HepG2 (cell line): ENCODE data around the gene JSRP1. TPM values are rescaled to one million over a fixed set of nuclear protein-coding genes. Genes with fewer than 3 reads are reported as not detected.

ENCODE experiments used
- BRD4 ChIP-seq: sonication (generic); formaldehyde crosslinking; IDR thresholded peaks from 2 replicates; pipeline ENCODE4 v1.4.0; 2020; ENCODE audit warnings: missing genetic modification reagents
- FOSL1 ChIP-seq: sonication (generic); formaldehyde crosslinking; IDR thresholded peaks from 2 replicates; pipeline ENCODE4 v1.9.0; 2021; ENCODE audit warnings: missing genetic modification reagents, borderline replicate concordance
- KAT2B ChIP-seq: fragments of 150-350 bp; IDR thresholded peaks from 2 replicates; pipeline ENCODE4 v1.6.1; 2014; ENCODE audit warnings: low read depth, low read length, borderline replicate concordance
- KLF11 ChIP-seq: IDR thresholded peaks from 2 replicates; pipeline ENCODE4 v1.6.1; 2016; ENCODE audit warnings: missing compliant biosample characterization
- NFIB ChIP-seq: sonication (generic); formaldehyde crosslinking; IDR thresholded peaks from 2 replicates; pipeline ENCODE4 v1.9.0; 2021; ENCODE audit warnings: missing genetic modification reagents, mild to moderate bottlenecking, borderline replicate concordance
- POLR2AphosphoS2 ChIP-seq: IDR thresholded peaks from 2 replicates; pipeline ENCODE4 v1.6.1; 2011; ENCODE audit warnings: low read depth, low read length, improper control_type of control experiment
- SETDB1 ChIP-seq: sonication (generic); formaldehyde crosslinking; IDR thresholded peaks from 2 replicates; pipeline ENCODE4 v1.5.1; 2020; ENCODE audit warnings: missing genetic modification reagents, mild to moderate bottlenecking, borderline replicate concordance
- ZNF326 ChIP-seq: sonication (generic); formaldehyde crosslinking; IDR thresholded peaks from 2 replicates; pipeline ENCODE4 v1.4.0; 2020; ENCODE audit warnings: missing genetic modification reagents, borderline replicate concordance
- ZNF558 ChIP-seq: sonication (generic); formaldehyde crosslinking; IDR thresholded peaks from 2 replicates; pipeline ENCODE4 v1.9.0; 2022; ENCODE audit warnings: mild to moderate bottlenecking, missing genetic modification reagents, borderline replicate concordance
- ZNF570 ChIP-seq: sonication (generic); formaldehyde crosslinking; IDR thresholded peaks from 2 replicates; pipeline ENCODE4 v1.4.0; 2020; ENCODE audit warnings: mild to moderate bottlenecking, missing genetic modification reagents, borderline replicate concordance
- ZNF615 ChIP-seq: sonication (generic); formaldehyde crosslinking; IDR thresholded peaks from 2 replicates; pipeline ENCODE4 v1.5.0; 2020; ENCODE audit warnings: mild to moderate bottlenecking, missing genetic modification reagents, borderline replicate concordance
- ZNF709 ChIP-seq: sonication (generic); formaldehyde crosslinking; IDR thresholded peaks from 2 replicates; pipeline ENCODE4 v1.5.0; 2020; ENCODE audit warnings: mild to moderate bottlenecking, missing genetic modification reagents
- ZNF761 ChIP-seq: sonication (generic); formaldehyde crosslinking; conservative IDR thresholded peaks from 2 replicates; pipeline ENCODE4 v1.4.0; 2020; ENCODE audit warnings: mild to moderate bottlenecking, missing genetic modification reagents
- polyA plus RNA-seq, 8 experiments: library from polyadenylated mRNA; depleted of rRNA in 3 of 8; stranded (reverse) in 7 of 8; unstranded in 1 of 8; fragments of >200 nt; fragmentation: Illumina TruSeq in 4 of 8; extraction: Trizol in 4 of 8; gene quantifications; 2 replicates each; pipeline versions ENCODE4 v1.2.1 to v1.2.3, GENCODE V29; 2011 to 2016; ENCODE audit warnings: low read depth in 4 of 8, missing spikeins in 1 of 8, mixed read lengths in 1 of 8; ENCODE audit not compliant: insufficient read depth in 1 of 8
- total RNA-seq, 5 experiments: library from RNA; depleted of rRNA; stranded (reverse); fragments of >200 nt; fragmentation: Illumina TruSeq; extraction: Trizol; gene quantifications; 2 replicates each; pipeline ENCODE4 v1.2.3, GENCODE V29; 2016; ENCODE audit warnings: low read depth in 1 of 5
- TF ChIP-seq, protein P1 (sequence below): sonication (generic); formaldehyde crosslinking; IDR thresholded peaks from 2 replicates; pipeline ENCODE4 v1.4.0; 2020; ENCODE audit warnings: missing genetic modification reagents, borderline replicate concordance
- TF ChIP-seq, protein P2 (sequence below): sonication (generic); formaldehyde crosslinking; IDR thresholded peaks from 2 replicates; pipeline ENCODE4 v1.4.0; 2020; ENCODE audit warnings: missing genetic modification reagents, borderline replicate concordance
- TF ChIP-seq, protein P3 (sequence below): sonication (generic); formaldehyde crosslinking; IDR thresholded peaks from 2 replicates; pipeline ENCODE4 v1.4.0; 2020; ENCODE audit warnings: missing genetic modification reagents
- TF ChIP-seq, protein P4 (sequence below): sonication (generic); formaldehyde crosslinking; IDR thresholded peaks from 2 replicates; pipeline ENCODE4 v1.4.0; 2020; ENCODE audit warnings: missing genetic modification reagents
- TF ChIP-seq, protein P5 (sequence below): IDR thresholded peaks from 2 replicates; pipeline ENCODE4 v1.6.1; 2016

Gene JSRP1
- total and polyA plus RNA-seq, 2 of the 13 experiments (the other 11 are each of a cell fraction or from before 2014, with no cell fraction given): 0.16 to 0.38 TPM

DNA sequence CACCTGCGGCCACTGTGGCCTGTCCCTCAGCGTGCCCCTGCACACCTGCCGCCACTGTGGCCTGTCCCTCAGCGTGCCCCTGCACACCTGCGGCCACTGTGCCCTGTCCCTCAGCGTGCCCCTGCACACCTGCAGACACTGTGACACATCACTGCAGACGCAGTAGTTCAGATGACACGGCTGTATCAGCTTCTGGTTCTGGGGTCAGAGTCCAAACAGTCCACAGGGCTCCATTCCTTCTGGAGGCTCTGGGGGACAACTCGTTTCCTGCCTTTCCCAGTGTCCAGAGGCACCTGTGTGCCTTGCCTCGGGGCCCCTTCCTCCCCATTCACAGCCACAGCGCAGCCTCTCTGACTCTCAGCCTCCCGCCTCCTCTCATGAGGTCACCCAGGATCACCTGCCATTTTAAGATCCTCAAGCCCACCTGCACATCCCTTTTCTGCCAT is 14.1 kb downstream of the JSRP1 start (continued):
- TF ChIP-seq, protein P1, sequence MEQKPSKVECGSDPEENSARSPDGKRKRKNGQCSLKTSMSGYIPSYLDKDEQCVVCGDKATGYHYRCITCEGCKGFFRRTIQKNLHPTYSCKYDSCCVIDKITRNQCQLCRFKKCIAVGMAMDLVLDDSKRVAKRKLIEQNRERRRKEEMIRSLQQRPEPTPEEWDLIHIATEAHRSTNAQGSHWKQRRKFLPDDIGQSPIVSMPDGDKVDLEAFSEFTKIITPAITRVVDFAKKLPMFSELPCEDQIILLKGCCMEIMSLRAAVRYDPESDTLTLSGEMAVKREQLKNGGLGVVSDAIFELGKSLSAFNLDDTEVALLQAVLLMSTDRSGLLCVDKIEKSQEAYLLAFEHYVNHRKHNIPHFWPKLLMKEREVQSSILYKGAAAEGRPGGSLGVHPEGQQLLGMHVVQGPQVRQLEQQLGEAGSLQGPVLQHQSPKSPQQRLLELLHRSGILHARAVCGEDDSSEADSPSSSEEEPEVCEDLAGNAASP (CRISPR knock-in tag): no peak
- TF ChIP-seq, protein P2, sequence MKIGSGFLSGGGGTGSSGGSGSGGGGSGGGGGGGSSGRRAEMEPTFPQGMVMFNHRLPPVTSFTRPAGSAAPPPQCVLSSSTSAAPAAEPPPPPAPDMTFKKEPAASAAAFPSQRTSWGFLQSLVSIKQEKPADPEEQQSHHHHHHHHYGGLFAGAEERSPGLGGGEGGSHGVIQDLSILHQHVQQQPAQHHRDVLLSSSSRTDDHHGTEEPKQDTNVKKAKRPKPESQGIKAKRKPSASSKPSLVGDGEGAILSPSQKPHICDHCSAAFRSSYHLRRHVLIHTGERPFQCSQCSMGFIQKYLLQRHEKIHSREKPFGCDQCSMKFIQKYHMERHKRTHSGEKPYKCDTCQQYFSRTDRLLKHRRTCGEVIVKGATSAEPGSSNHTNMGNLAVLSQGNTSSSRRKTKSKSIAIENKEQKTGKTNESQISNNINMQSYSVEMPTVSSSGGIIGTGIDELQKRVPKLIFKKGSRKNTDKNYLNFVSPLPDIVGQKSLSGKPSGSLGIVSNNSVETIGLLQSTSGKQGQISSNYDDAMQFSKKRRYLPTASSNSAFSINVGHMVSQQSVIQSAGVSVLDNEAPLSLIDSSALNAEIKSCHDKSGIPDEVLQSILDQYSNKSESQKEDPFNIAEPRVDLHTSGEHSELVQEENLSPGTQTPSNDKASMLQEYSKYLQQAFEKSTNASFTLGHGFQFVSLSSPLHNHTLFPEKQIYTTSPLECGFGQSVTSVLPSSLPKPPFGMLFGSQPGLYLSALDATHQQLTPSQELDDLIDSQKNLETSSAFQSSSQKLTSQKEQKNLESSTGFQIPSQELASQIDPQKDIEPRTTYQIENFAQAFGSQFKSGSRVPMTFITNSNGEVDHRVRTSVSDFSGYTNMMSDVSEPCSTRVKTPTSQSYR (CRISPR knock-in tag): no peak
- TF ChIP-seq, protein P3, sequence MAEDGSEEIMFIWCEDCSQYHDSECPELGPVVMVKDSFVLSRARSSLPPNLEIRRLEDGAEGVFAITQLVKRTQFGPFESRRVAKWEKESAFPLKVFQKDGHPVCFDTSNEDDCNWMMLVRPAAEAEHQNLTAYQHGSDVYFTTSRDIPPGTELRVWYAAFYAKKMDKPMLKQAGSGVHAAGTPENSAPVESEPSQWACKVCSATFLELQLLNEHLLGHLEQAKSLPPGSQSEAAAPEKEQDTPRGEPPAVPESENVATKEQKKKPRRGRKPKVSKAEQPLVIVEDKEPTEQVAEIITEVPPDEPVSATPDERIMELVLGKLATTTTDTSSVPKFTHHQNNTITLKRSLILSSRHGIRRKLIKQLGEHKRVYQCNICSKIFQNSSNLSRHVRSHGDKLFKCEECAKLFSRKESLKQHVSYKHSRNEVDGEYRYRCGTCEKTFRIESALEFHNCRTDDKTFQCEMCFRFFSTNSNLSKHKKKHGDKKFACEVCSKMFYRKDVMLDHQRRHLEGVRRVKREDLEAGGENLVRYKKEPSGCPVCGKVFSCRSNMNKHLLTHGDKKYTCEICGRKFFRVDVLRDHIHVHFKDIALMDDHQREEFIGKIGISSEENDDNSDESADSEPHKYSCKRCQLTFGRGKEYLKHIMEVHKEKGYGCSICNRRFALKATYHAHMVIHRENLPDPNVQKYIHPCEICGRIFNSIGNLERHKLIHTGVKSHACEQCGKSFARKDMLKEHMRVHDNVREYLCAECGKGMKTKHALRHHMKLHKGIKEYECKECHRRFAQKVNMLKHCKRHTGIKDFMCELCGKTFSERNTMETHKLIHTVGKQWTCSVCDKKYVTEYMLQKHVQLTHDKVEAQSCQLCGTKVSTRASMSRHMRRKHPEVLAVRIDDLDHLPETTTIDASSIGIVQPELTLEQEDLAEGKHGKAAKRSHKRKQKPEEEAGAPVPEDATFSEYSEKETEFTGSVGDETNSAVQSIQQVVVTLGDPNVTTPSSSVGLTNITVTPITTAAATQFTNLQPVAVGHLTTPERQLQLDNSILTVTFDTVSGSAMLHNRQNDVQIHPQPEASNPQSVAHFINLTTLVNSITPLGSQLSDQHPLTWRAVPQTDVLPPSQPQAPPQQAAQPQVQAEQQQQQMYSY (CRISPR knock-in tag): peak; percentile 85
- TF ChIP-seq KAT2B: no peak
- TF ChIP-seq ZNF709 (CRISPR knock-in tag): no peak
- TF ChIP-seq KLF11: no peak
- TF ChIP-seq BRD4: no peak
- TF ChIP-seq POLR2AphosphoS2: no peak
- no peak for TF ChIP-seq ZNF558
- no peak for TF ChIP-seq SETDB1 (CRISPR knock-in tag)
- no peak for TF ChIP-seq ZNF761 (CRISPR knock-in tag)
- TF ChIP-seq, protein P4, sequence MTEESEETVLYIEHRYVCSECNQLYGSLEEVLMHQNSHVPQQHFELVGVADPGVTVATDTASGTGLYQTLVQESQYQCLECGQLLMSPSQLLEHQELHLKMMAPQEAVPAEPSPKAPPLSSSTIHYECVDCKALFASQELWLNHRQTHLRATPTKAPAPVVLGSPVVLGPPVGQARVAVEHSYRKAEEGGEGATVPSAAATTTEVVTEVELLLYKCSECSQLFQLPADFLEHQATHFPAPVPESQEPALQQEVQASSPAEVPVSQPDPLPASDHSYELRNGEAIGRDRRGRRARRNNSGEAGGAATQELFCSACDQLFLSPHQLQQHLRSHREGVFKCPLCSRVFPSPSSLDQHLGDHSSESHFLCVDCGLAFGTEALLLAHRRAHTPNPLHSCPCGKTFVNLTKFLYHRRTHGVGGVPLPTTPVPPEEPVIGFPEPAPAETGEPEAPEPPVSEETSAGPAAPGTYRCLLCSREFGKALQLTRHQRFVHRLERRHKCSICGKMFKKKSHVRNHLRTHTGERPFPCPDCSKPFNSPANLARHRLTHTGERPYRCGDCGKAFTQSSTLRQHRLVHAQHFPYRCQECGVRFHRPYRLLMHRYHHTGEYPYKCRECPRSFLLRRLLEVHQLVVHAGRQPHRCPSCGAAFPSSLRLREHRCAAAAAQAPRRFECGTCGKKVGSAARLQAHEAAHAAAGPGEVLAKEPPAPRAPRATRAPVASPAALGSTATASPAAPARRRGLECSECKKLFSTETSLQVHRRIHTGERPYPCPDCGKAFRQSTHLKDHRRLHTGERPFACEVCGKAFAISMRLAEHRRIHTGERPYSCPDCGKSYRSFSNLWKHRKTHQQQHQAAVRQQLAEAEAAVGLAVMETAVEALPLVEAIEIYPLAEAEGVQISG (CRISPR knock-in tag): no peak; the same call in 1 of the 2 replicates
- TF ChIP-seq NFIB (CRISPR knock-in tag): no peak
- TF ChIP-seq, protein P5, sequence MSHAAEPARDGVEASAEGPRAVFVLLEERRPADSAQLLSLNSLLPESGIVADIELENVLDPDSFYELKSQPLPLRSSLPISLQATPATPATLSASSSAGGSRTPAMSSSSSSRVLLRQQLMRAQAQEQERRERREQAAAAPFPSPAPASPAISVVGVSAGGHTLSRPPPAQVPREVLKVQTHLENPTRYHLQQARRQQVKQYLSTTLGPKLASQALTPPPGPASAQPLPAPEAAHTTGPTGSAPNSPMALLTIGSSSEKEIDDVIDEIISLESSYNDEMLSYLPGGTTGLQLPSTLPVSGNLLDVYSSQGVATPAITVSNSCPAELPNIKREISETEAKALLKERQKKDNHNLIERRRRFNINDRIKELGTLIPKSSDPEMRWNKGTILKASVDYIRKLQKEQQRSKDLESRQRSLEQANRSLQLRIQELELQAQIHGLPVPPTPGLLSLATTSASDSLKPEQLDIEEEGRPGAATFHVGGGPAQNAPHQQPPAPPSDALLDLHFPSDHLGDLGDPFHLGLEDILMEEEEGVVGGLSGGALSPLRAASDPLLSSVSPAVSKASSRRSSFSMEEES (CRISPR knock-in tag): no peak; the same call in 1 of the 2 replicates
- no peak for TF ChIP-seq ZNF570 (CRISPR knock-in tag)
- no peak for TF ChIP-seq ZNF326
- no peak for TF ChIP-seq FOSL1 (CRISPR knock-in tag)
- no peak for TF ChIP-seq ZNF615 (CRISPR knock-in tag)
